ENCODE results near the gene SIRT6.
A peak's percentile ranks its signal among the peaks of the same experiment; 100 is the strongest.
"Not testable (repeated sequence)": the region's sequence is repeated elsewhere in the genome, so short reads cannot be mapped to it uniquely, and the experiment has no call there.

SIRT6 gene

DNA sequence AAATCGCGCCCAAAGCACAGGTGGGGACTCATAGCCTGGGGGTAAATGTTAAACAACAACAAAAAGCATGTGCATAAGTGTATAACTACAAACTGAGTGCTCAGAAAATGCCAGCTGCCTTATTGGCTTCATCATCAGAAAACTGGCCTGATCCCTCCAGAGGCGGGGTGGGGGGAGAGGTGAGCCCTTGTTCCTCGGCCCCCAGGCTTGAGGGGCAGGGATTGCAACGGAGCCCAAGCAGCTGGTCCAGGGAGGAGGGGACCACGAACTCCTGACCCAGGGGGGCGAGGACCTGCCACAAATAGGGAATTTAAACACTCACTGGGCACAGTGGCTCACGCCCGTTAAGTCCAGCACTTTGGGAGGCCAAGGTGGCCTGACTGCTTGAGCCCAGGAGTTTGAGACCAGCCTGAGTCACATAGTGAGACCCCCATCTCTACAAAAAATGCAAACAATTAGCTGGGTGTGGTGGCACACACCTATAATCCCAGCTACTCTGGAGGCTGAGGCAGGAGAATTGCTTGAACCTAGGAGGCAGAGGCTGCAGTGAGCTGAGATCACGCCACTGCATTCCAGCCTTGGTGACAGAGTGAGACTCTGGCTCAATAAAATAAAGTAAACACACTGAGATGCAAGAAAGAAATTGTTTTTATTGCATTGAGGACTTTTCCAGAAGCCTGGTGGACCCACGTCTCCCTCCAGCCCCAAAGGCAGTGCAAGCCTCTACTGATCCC lies 8.7 kb downstream of the SIRT6 start:
- DNase-seq, result no peak

DNA sequence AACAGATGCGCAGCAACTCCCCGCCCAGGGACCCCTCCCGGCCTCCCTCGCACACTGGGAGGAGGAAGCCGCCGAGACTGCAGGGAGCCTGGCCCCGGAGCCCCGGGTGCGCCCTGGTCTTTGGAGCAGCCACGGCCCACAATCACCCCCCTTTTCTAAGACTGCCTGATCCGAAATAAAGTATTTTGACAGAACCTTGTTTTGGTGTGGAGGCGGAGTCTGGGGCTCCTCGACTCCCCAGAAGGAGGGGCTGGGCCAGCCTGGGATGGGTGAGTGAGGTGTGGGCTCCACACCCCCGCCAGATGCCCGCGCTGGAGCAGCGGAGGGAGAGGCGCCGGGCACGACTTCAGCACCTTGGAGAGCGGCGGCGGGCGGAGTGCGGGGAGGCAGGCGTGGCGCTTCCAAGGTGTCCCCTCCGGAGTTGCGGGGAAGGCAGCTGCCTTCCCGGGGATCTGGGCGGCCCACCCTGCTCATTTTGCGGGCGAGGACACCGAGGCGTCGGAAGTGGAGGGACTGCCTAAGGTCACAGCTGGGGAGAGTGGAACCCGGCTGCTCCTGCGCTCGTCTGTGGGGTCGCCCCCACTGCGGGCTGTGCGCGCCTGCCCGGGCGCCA lies 9.4 kb downstream of the SIRT6 start:
- peak; percentile 24 for DNase-seq

DNA sequence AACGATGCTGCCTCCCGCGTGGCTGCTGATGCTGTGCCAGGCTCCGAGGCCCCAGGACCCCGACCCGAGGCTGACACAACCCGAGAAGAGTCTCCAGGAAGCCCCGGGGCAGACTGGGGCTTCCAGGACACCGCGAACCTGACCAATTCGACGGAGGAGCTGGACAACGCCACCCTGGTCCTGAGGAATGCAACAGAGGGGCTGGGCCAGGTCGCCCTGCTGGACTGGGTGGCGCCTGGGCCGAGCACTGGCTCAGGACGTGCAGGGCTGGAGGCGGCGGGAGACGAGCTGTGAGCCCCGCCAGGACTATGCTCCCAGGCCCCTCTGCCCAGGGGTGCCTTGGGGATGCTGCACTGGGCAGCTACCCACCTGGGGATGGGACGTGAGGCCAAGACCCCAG lies 10.7 kb downstream of the SIRT6 start:
- no peak for DNase-seq

DNA sequence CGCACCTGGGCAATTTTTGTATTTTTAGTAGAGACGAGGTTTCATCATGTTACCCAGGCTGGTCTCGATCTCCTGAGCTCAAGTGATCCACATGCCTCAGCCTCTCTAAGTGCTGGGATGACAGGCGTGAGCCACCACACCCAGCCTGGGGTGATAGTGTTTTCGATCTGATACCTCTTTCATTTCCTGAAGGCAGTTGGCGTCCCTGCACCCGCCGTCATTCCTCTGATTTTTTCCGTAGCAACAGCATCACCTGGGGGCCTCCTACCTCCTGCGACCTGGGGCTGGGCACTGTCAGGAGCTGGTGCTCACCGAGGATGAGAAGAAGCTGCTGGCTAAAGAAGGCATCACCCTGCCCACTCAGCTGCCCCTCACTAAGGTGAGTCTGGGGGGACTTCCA lies 18.1 kb downstream of the SIRT6 start:
- DNase-seq, result no peak

DNA sequence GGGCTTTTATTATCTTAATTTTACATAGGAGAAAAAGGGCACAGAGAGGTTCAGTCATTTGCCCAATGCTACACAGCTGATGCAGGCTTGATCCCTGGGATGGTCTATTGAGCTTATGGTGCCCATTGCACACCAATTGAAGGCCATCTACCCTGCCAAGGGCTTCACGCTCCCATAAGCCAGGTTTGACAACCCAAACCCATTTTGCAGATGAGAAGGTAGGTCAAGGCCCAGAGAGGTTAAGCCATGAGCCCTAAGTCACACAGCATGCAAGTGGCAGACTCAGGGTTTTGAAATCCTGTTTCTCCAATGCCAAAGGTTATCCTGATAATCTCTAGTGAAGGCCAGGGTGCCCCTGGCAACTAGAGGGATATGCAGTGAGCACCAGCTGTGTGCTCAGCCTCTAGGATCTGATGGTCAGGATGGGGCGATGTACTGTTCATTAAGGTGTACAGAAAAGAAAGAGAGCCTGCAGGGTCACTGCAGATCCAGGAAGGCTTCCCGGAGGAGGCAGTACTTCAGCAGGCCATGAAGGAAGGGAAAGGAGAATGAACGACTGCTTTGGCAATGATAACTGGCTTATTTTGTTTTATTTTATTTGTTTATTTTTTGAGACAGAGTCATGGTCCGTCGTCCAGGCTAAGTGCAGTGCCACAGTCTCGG lies 20.8 kb downstream of the SIRT6 start:
- DNase-seq, result no peak

DNA sequence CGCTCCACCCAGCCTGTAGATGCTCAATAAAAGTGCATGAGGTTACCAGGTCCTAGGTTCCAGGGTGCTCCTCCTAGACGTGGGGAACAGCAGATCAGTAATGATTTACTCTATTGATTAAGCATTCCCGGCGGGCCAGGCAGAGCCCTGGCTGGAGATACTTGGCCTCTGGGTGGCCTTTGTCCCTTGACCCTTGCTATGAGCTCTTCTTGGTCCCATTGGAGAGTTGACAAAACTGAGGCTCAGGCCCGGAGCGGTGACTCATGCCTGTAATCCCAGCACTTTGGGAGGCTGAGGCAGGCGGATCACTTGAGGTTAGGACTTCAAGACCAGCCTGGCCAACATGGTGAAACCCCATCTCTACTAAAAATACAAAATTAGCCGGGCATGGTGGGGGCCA lies 24.4 kb downstream of the SIRT6 start:
- not testable (repeated sequence) for DNase-seq

DNA sequence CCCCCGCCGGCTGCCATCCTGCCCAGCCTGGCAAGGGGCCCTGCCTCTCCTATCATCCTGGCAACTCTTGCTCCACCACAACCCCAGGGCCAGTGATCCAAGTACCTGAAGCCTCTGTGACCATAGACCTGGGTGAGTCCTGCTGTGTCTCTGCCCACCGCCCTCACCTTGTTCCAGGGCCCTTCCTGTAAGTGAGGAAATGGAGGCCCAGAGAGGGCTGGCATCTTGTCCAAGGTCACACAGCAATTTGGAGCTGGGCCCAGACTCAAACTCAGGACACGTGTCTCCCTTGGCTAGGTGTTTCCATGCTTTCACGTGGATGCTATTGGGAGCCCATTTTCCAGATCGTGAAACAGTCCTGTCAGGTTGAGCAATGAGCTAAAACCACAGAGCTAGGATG lies 25.2 kb downstream of the SIRT6 start:
- no peak for DNase-seq

DNA sequence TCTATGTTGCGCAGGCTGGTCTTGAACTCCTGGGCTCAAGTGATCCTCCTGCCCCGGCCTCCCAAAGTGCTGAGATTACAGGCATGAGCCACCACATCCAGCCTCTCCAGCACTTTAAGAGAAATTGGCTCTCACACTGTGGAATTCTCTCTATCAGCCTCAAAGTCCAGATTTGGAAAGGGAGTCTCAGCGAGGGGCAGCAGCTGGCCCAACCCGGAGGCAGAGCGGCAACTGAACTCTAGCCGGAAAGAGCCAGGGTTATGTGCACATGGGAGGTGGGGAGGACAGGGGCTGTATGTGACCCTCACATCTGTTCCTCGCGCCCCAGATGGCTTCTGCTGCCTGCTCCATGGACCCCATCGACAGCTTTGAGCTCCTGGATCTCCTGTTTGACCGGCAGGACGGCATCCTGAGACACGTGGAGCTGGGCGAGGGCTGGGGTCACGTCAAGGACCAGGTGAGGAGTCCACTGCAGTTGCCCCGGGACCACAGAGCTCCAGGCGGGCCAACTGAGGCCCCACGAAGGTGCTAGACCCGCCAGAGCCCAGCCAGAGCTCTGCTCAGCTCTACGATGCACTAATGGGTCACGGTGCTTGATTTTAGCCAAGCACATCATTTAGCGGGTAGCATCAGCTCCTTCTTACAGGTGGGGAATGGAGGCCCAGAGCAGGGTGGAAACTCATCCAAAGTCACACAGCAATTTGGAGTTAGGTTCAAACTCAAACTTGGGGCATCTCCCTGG lies 27.6 kb downstream of the SIRT6 start:
- DNase-seq, result no peak

DNA sequence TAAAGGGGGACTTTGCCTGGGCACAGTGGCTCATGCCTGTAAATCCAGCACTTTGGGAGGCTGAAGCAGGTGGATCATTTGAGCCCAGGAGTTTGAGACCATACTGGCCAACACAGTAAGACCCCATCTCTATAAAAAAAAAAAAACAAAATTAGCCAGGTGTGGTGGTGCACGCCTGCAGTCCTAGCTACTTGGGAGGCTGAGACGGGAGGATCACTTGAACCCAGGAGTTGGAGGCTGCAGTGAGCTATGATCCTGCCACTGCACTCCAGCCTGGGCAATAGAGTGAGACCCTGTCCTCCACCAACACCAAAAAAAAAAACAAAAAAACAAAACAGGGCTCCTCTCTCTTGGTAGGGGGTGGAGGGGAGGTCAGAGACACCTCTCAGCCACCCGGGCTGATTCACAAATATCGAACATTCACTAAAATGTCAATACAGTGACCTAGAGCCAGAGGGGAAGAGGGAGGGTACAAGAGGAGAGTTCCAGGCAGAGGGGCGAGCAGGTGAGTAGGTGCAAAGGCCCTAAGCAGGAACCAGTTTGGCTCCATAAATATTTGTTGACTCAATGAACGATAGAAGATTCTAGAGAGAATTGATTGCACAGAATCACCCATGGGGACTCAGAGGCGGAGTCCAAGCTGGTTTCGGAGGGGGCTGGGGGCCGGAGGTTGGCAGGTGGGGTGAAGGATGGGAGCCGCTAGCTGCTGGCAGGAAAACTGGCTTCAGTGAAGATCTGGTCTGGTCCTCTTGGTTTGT lies 29.9 kb downstream of the SIRT6 start:
- no peak for DNase-seq

DNA sequence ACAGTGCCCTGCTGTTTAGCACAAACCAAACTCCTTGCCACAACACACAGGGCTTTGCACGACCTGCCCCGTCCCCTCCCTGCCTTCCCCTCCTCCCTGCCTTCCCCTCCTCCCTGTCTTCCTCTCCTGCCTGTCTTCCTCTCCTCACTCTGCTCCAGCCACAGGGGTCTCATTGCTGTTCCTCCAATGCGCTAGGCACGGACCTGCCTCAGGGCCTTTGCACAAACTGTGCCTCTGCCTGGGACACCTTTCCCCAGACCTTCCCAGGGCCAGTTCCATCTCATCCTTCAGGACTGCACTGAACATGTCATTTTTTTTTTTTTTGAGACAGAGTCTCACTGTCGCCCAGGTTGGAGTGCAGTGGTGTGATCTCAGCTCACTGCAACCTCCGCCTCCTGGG lies 30.7 kb downstream of the SIRT6 start:
- DNase-seq, result no peak

DNA sequence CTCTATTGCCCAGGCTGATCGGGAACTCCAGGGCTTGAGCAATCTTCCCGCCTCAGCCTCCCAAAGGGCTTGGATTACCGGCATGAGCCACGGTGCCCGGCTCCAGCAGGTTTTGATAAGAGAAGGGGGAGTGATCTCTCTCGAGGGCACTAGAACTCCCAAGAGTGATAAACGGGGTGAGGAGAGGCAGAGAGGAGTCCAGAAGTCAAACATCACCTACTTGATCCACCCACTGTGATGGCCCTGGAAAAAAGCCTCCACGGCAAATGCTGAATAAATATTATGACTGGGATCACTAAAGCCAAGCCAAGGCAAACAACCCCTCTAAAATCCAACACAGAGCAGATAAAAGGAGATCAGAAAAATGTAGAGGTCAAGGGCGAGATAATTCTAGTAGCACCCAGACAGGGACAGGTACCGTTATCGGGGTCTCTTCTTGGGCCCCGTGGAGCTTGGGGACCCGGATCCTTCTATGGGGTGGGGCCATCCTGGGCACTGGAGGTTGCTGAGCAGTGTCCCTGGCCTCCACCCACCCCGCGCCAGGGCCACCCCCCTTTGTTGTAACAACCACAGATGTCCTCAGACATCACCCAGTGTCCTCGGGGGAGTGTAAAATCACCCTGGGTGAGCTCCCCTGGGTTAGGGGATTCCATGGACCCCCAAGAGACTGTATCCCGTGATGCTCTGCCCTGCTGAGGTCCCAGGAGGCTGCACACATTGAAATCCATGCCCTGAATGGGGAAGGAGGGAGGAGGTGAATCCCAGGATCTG lies 32.7 kb downstream of the SIRT6 start:
- no peak for DNase-seq

DNA sequence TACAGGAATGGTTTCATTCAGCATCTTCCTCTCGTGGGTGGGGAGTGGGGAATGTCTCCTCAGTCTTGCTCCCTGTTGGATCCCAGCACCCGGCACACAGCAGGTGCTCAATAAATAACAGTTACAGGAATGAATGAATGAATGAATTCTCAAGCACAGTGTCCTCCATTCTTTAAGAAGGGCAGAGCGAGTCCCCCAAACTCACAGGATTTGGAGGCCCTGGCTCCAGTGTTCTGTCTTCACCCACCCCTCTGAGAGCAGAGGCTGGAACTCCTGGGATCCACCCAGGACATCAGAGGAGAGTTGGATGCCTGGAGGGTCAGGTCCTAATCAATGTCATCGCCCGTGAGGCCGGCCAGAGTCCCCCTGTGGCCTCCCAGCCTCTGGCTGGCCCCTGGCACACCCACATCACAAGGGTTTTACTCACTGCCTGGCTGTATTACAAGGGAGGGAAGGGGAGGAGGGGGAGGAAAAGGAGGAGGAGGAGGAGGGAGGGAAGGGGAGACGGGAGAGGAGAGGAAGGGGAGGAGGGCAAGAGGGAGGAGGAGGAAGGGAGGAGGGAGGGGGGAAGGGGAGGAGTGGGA lies 37.6 kb downstream of the SIRT6 start:
- DNase-seq, result no peak

DNA sequence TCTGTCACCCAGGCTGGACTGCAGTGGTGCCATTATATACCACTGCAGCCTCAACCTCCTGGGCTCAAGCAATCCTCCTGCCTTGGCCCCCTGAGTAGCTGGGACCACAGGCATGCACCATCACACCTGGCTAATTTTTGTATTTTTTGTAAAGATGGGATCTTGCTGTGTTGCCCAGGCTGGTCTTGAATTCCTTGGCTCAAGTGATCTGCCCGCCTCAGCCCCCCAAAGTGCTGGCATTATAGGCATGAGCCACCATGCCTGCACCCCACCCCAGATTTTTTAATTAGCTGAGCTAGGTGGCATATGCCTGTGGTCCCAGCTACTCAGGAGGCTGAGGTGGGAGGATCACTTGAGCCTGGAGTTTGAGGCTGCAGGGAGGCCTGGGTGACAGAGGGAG lies 39.4 kb downstream of the SIRT6 start:
- not testable (repeated sequence) for DNase-seq

DNA sequence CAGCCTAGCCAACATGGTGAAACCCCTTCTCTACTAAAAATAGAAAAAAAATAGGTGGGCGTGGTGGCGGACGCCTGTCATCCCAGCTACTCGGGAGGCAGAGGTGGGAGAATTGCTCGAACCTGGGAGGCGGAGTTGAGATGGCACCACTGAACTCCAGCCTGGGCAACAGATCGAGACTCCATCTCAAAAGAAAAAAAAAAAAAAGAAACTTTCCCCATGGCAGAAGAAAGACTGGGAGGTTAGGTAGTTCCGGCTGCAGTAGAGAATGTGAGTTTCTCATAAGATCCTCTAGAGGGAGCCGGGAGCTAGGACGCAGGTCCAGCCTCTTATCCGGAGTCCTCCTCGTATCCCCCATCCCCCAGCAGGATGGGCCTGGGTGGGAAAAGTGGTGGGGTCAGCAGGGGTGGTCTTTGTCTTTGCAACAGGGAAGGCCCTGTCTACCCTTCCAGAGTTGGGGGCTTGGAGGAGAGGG lies 42.1 kb downstream of the SIRT6 start:
- DNase-seq, result no peak

DNA sequence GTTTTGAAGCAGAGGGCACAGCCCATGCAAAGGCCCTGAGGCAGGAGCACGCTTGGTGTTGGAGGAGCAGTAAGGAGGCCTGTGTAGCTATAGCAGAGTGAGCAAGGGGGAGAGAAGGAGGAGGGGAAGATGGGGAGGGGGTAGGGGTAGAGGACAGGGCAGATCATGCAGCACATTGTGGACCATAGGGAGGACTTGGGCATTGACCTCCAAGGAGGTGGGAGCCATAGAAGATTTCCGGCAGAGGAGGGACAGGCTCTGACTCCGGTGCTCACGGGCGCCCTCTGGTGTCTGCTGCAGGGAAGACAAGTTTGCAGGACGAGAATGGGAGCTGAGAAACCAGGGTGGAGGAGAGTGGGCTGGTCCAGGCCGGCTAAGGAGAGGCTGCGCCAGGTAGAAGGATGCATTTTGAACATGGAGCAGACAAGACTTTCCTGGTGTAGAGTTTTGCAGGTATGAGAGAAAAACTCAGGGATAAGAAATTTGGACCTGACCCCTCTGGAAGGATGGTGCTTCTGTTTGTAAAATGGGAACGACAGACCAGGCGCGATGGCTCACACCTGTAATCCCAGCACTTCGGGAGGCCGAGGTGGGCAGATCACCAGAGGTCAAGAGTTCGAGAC lies 42.6 kb downstream of the SIRT6 start:
- peak; percentile 33 for DNase-seq

DNA sequence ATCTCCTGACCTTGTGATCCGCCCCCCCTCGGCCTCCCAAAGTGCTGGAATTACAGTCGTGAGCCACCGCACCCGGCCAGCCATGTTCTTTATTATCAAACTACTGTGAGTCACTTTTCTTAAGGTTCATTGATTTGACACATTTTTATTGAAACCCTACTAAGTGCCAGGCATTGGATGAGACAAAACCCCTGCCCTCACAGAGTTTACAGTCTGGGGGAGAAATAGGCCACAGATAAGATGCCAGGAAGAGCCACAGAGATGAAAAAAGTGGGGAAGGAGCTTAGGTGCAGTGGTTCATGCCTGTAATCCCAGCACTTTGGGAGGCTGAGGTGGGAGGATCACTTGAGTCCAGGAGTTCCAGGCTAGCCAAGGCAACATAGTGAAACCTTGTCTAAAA lies 43.9 kb downstream of the SIRT6 start:
- no peak for DNase-seq

DNA sequence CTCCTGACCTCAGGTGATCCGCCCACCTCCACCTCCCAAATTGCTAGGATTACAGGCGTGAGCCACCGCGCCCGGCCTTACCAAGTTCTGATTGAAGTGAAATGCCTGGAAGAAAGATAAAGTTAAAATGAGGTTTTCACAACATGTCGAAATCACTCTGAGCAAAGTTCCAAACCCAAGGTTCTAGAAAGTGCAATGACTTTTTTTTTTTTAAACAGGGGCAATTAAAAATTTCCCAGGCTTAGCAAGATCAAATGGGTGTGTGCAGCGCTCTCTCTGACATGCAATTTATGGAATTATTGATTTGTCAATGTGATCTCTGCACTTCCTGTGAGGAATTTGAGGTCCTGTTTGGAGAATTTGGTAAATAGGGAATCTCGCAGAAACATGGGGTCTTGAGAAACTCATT lies 45.7 kb downstream of the SIRT6 start:
- no peak for DNase-seq

DNA sequence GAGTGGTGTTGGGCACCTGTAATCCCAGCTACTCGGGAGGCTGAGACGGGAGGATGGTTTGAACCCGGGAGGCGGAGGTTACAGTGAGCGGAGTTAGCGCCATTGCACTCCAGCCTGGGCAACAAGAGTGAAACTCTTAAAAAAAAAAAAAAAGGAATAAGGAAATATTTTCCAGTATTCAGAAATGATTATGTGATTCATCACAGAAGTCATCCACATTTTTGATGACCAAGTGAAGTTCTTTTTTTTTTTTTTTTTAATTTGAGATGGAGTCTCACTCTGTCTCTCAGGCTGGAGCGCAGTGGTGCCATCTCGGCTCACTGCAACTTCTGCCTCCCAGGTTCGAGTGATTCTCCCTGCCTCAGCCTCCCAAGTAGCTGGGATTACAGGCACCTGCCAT lies 47.0 kb downstream of the SIRT6 start:
- not testable (repeated sequence) for DNase-seq

DNA sequence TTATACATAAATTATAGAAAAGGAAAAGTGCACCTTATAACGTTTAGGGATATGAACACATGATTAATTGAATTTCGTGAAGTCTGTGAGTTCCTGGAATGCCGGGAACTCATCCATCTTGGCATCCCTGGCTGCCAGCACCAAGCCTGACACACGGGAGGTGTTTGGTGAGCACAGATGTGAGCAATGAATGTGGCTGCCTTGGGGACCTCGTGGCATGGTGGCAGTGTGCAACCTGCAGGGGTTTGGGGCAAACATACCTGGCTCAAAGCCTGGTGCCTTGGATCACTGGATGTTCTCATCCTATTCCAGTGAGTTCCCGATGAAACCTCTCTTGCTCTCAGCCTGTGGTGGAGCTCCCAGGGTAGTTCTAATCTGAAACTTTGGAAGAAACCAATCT lies 48.0 kb downstream of the SIRT6 start:
- no peak for DNase-seq

DNA sequence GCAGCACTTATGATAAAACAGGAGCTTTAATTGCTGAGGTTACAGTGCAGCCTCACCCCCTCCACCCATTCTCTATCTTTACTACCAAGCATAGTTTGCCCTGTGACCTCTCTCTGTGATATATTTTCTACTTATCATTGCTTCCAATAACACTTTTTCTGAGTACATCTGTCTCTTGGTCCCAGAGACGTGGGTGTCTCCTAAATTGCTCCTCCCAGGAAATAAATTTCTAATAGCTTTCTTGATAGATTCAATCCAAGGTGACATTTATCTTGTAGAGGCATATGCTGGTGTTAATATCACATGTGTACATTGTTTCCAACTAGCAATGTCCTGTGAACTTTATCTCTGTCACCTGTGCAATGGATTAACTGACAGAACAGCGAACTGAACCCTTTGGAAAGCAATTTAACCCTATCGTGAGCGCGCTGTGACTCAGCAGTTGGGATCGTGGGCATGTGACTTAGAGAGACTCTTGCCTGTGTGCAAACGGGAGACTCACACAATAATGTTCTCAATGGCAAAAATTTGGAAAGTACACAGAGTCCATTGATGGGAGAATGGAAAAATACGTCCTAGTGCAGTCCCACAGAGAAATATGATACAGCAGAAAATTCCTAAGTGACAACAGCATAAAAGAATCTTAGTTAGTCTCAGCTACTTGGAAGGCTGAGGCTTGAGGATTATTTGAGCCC lies 51.5 kb downstream of the SIRT6 start:
- no peak for DNase-seq

Data from T1000 (cell line).